Measurements from ENCODE around the gene PLCD1. TPM values are rescaled to one million over a fixed set of nuclear protein-coding genes. Genes with fewer than 3 reads are reported as not detected.
"Not testable (repeated sequence)": the region's sequence is repeated elsewhere in the genome, so short reads cannot be mapped to it uniquely, and the experiment has no call there.

Gene PLCD1
- total RNA-seq, 2 experiments from 2014 or later: 7.7 to 10.4 TPM

- H3K9me2 ChIP-seq (ENCODE audit: insufficient read depth, low read length); H4K20me1 ChIP-seq (ENCODE audit: insufficient read depth, low read length); CTCF ChIA-PET (ENCODE audit: unreplicated experiment); H3K4me1 ChIP-seq (ENCODE audit: insufficient read depth, low read length, poor library complexity, severe bottlenecking); H3K36me3 ChIP-seq (ENCODE audit: insufficient read depth, low read length); DNase-seq (ENCODE audit: low spot score); POLR2A ChIA-PET; BruUV-seq (replicated peaks); intact Hi-C loops (cut with micrococcal nuclease; ENCODE audit: unreplicated experiment); H3K27ac ChIP-seq (ENCODE audit: low read depth, low read length, poor library complexity, severe bottlenecking); H3K4me2 ChIP-seq (ENCODE audit: low read length); H3K4me3 ChIP-seq (ENCODE audit: low read depth, low read length, poor library complexity, severe bottlenecking); H2AFZ ChIP-seq (ENCODE audit: low read length); H3K9me3 ChIP-seq (ENCODE audit: low read length); H3K79me2 ChIP-seq (ENCODE audit: insufficient read depth, low read depth, low read length): not testable (repeated sequence)
Measured at GRCh38 chr3:38053286-38053685, 23.8 kb upstream of the PLCD1 start.

- H4K20me1 ChIP-seq (ENCODE audit: insufficient read depth, low read length): no peaks in the 10 kb centered on the region
- TF ChIP-seq EZH2phosphoT487 (IDR thresholded peaks at IDR 0.05; ENCODE audit: borderline replicate concordance, low read depth, low read length): no peak
- TF ChIP-seq, protein P1, sequence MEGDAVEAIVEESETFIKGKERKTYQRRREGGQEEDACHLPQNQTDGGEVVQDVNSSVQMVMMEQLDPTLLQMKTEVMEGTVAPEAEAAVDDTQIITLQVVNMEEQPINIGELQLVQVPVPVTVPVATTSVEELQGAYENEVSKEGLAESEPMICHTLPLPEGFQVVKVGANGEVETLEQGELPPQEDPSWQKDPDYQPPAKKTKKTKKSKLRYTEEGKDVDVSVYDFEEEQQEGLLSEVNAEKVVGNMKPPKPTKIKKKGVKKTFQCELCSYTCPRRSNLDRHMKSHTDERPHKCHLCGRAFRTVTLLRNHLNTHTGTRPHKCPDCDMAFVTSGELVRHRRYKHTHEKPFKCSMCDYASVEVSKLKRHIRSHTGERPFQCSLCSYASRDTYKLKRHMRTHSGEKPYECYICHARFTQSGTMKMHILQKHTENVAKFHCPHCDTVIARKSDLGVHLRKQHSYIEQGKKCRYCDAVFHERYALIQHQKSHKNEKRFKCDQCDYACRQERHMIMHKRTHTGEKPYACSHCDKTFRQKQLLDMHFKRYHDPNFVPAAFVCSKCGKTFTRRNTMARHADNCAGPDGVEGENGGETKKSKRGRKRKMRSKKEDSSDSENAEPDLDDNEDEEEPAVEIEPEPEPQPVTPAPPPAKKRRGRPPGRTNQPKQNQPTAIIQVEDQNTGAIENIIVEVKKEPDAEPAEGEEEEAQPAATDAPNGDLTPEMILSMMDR (conservative IDR thresholded peaks at IDR 0.05; ENCODE audit: low read length): no peak
Measured at GRCh38 chr3:38051131-38051530, 21.7 kb upstream of the PLCD1 start.

GRCh38 chr3:38049358-38050126 lies 20.1 kb upstream of the PLCD1 start:
- H3K4me2 ChIP-seq (ENCODE audit: low read length): no peak overlapping the region
- no peaks in the 10 kb centered on the region for H3K36me3 ChIP-seq (ENCODE audit: insufficient read depth, low read length)
- TF ChIP-seq EZH2phosphoT487 (IDR thresholded peaks at IDR 0.05; ENCODE audit: borderline replicate concordance, low read depth, low read length): no peak
- no TSS peak for BruUV-seq (replicated peaks)
- H3K4me1 ChIP-seq (ENCODE audit: insufficient read depth, low read length, poor library complexity, severe bottlenecking): no peaks in the 10 kb centered on the region
- no peak overlapping the region for H3K27ac ChIP-seq (ENCODE audit: low read depth, low read length, poor library complexity, severe bottlenecking)
- intact Hi-C loops (cut with micrococcal nuclease; ENCODE audit: unreplicated experiment): no loop called here
- no peaks in the 10 kb centered on the region for H4K20me1 ChIP-seq (ENCODE audit: insufficient read depth, low read length)
- ChIA-PET POLR2A (no interaction called here), CTCF (ENCODE audit: unreplicated experiment) (no interaction called here)
- DNase-seq (ENCODE audit: low spot score): no peak
- H2AFZ ChIP-seq (ENCODE audit: low read length): no peak overlapping the region
- H3K79me2 ChIP-seq (ENCODE audit: insufficient read depth, low read depth, low read length): no peaks in the 10 kb centered on the region
- H3K9me3 ChIP-seq (ENCODE audit: low read length): no peaks in the 10 kb centered on the region
- H3K9me2 ChIP-seq (ENCODE audit: insufficient read depth, low read length): no peaks in the 10 kb centered on the region
- H3K4me3 ChIP-seq (ENCODE audit: low read depth, low read length, poor library complexity, severe bottlenecking): no peak overlapping the region

More at GRCh38 chr3:38051131-38051530, 21.7 kb upstream of the PLCD1 start:
- Histone ChIP-seq H2AFZ (ENCODE audit: low read length) (no peak overlapping the region), H3K36me3 (ENCODE audit: insufficient read depth, low read length) (no peaks in the 10 kb centered on the region), H3K27ac (ENCODE audit: low read depth, low read length, poor library complexity, severe bottlenecking) (no peak overlapping the region), H3K9me2 (ENCODE audit: insufficient read depth, low read length) (no peaks in the 10 kb centered on the region), H3K4me3 (ENCODE audit: low read depth, low read length, poor library complexity, severe bottlenecking) (no peak overlapping the region), H3K4me1 (ENCODE audit: insufficient read depth, low read length, poor library complexity, severe bottlenecking) (no peaks in the 10 kb centered on the region), H3K9me3 (ENCODE audit: low read length) (no peaks in the 10 kb centered on the region), H3K79me2 (ENCODE audit: insufficient read depth, low read depth, low read length) (no peaks in the 10 kb centered on the region), H3K4me2 (ENCODE audit: low read length) (no peak overlapping the region)
- CTCF ChIA-PET (ENCODE audit: unreplicated experiment): no interaction called here
- POLR2A ChIA-PET: no interaction called here
- no peak for DNase-seq (ENCODE audit: low spot score)
- BruUV-seq (replicated peaks): no TSS peak
- intact Hi-C loops (cut with micrococcal nuclease; ENCODE audit: unreplicated experiment): no loop called here

Measured in OCI-LY7 (cell line).